ENCODE data around the gene SCN11A. TPM values are rescaled to one million over a fixed set of nuclear protein-coding genes. Genes with fewer than 3 reads are reported as not detected.

The SCN11A gene
- total RNA-seq, 1 experiment from 2014 or later, result not detected

DNA sequence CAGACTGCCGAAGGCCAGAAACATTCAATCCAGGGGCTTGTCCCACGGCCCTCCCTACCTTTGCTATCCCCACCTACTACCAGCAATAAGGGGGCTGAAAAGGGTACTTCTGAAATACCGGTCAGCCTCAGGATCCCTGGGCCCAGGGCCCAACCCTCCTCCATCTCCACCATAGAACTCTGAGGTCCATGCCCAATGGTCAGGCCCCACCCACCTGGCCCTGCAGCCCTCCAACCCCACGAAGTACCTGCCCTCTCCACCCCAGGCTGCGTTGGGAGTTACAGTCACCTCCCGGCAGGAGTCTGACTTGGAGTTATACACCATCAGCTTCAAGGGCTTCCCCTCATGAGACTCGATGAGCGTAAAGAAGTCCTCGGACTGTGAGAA, 48.7 kb upstream of the SCN11A start:
- no TSS peak for BruUV-seq (replicated peaks)
- ChIA-PET CTCF (interaction anchor here (1.0 kb wide), 1 partner anchor 188 kb away, joined by 6 read pairs; no protein-coding TSS in a partner anchor), POLR2A (ENCODE audit: unreplicated experiment) (no interaction called here)
- Histone ChIP-seq H3K4me1 (ENCODE audit: insufficient read depth, low read length) (peaks cover 5% of the 10 kb centered on the region), H3K79me2 (ENCODE audit: low read length) (peaks cover 26% of the 10 kb centered on the region), H2AFZ (ENCODE audit: low read length) (no peak overlapping the region), H3K4me2 (ENCODE audit: low read length) (no peak overlapping the region), H4K20me1 (ENCODE audit: low read length) (peaks cover 8% of the 10 kb centered on the region; the same call in 1 of the 2 replicates), H3F3A (ENCODE audit: low read length, unreplicated experiment) (no peaks in the 10 kb centered on the region), H3K9me3 (ENCODE audit: low read length) (no peaks in the 10 kb centered on the region), H3K4me3 (ENCODE audit: low read length) (no peak overlapping the region), H3K27ac (ENCODE audit: low read length) (no peak overlapping the region), H3K27me3 (ENCODE audit: low read length) (no peaks in the 10 kb centered on the region), H3K36me3 (ENCODE audit: low read depth, low read length) (peaks cover 32% of the 10 kb centered on the region), H3K9ac (ENCODE audit: low read length) (no peak overlapping the region), H3K9me2 (replicated peaks; ENCODE audit: low read length) (no peaks in the 10 kb centered on the region)
- DNase-seq, result no peak
- intact Hi-C loops (cut with micrococcal nuclease), result no loop called here
- TF ChIP-seq, protein P1, sequence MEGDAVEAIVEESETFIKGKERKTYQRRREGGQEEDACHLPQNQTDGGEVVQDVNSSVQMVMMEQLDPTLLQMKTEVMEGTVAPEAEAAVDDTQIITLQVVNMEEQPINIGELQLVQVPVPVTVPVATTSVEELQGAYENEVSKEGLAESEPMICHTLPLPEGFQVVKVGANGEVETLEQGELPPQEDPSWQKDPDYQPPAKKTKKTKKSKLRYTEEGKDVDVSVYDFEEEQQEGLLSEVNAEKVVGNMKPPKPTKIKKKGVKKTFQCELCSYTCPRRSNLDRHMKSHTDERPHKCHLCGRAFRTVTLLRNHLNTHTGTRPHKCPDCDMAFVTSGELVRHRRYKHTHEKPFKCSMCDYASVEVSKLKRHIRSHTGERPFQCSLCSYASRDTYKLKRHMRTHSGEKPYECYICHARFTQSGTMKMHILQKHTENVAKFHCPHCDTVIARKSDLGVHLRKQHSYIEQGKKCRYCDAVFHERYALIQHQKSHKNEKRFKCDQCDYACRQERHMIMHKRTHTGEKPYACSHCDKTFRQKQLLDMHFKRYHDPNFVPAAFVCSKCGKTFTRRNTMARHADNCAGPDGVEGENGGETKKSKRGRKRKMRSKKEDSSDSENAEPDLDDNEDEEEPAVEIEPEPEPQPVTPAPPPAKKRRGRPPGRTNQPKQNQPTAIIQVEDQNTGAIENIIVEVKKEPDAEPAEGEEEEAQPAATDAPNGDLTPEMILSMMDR (conservative IDR thresholded peaks at IDR 0.05; ENCODE audit: low read depth, low read length), result no peak
- TF ChIP-seq EZH2phosphoT487 (IDR thresholded peaks at IDR 0.05; ENCODE audit: borderline replicate concordance, low read length) (no peak), EZH2 (IDR thresholded peaks at IDR 0.05; ENCODE audit: low read length, unreplicated experiment) (no peak)
- ATAC-seq, result no peak

DNA sequence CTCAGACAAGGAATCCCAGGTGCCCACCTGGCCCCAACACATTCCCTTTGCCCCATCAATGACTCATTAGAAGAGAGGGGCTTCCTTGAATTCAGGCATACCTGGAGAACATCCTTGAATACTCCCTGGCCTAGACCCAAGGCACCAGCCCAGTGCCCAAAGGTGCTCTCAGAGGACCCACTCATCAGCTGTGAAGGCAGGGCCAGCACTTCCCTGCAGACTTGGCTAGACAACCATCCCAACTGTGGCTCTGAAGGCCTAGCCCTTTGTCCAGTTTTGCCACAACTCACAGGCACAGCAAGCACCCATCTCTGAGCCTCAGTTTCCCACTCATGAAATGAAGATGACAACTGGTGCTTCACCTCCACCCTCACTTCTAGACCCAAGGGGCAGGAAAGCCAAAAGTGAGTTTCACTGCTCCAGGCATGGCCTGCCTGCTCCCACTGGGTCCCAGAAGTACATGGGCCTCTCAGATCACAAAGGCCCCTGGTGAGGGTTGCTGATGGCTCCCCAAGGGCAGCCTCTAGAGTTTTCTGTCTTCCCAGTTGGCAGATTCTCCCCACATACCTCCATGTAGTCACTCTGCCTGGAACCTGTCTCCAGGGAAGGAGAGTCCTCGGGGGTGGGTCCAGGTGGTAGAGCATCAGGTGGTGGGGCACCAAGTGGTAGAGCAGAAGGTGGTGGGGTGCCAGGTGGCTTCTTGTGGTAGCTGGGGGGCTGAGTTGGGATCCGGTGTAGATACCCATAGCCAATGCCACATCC, 48.2 kb upstream of the SCN11A start:
- H3K9me3 ChIP-seq (ENCODE audit: low read length), result no peaks in the 10 kb centered on the region
- H2AFZ ChIP-seq (ENCODE audit: low read length), result no peak overlapping the region
- peaks cover 20% of the 10 kb centered on the region for H3K79me2 ChIP-seq (ENCODE audit: low read length)
- intact Hi-C loops (cut with micrococcal nuclease), result no loop called here
- no peak for DNase-seq
- H3K9ac ChIP-seq (ENCODE audit: low read length), result no peak overlapping the region
- CTCF ChIA-PET, result no interaction called here
- no TSS peak for BruUV-seq (replicated peaks)
- no peak for ATAC-seq
- H3K36me3 ChIP-seq (ENCODE audit: low read depth, low read length), result peaks cover 35% of the 10 kb centered on the region
- TF ChIP-seq EZH2 (IDR thresholded peaks at IDR 0.05; ENCODE audit: low read length, unreplicated experiment) (no peak), EZH2phosphoT487 (IDR thresholded peaks at IDR 0.05; ENCODE audit: borderline replicate concordance, low read length) (no peak)
- TF ChIP-seq, protein P1 (conservative IDR thresholded peaks at IDR 0.05; ENCODE audit: low read depth, low read length), result no peak
- H3F3A ChIP-seq (ENCODE audit: low read length, unreplicated experiment), result no peaks in the 10 kb centered on the region
- H3K27me3 ChIP-seq (ENCODE audit: low read length), result no peaks in the 10 kb centered on the region
- POLR2A ChIA-PET (ENCODE audit: unreplicated experiment), result no interaction called here
- no peak overlapping the region for H3K4me3 ChIP-seq (ENCODE audit: low read length)
- H3K27ac ChIP-seq (ENCODE audit: low read length), result no peak overlapping the region
- 0 out of 2 replicates have a peak, but pooled peaks cover 4% of the 10 kb centered on the region for H4K20me1 ChIP-seq (ENCODE audit: low read length)
- H3K9me2 ChIP-seq (replicated peaks; ENCODE audit: low read length), result no peaks in the 10 kb centered on the region
- H3K4me2 ChIP-seq (ENCODE audit: low read length), result no peak overlapping the region
- no peaks in the 10 kb centered on the region for H3K4me1 ChIP-seq (ENCODE audit: insufficient read depth, low read length)

DNA sequence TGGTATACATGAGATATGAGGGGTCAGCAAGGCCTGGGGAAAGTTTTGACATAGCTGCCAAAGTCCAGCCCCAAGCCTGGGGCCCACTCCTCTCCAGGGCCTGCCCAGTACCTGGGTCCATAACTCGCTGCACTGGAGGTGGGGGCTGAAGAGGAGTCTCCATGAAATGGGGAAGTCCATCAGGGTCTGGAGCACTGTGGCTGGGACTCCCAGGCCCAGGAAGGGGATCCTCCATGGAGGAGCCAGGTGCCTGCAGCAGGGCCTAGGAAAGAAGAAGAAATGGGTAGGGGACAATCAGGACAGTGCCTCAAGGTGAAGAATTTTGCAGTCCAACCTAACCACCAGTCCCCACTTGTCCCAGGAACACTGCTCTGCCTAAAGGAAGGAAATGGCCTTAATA, 47.5 kb upstream of the SCN11A start:
- 0 out of 2 replicates have a peak, but pooled peaks cover 4% of the 10 kb centered on the region for H4K20me1 ChIP-seq (ENCODE audit: low read length)
- no peaks in the 10 kb centered on the region for H3K9me2 ChIP-seq (replicated peaks; ENCODE audit: low read length)
- no peak overlapping the region for H3K9ac ChIP-seq (ENCODE audit: low read length)
- H3K4me1 ChIP-seq (ENCODE audit: insufficient read depth, low read length), result no peaks in the 10 kb centered on the region
- H3K4me2 ChIP-seq (ENCODE audit: low read length), result no peak overlapping the region
- DNase-seq (no peak), ATAC-seq (no peak)
- H3K4me3 ChIP-seq (ENCODE audit: low read length), result no peak overlapping the region
- no TSS peak for BruUV-seq (replicated peaks)
- H2AFZ ChIP-seq (ENCODE audit: low read length), result no peak overlapping the region
- POLR2A ChIA-PET (ENCODE audit: unreplicated experiment), result no interaction called here
- H3K27me3 ChIP-seq (ENCODE audit: low read length), result no peaks in the 10 kb centered on the region
- CTCF ChIA-PET, result no interaction called here
- TF ChIP-seq, protein P1 (conservative IDR thresholded peaks at IDR 0.05; ENCODE audit: low read depth, low read length), result no peak
- peaks cover 14% of the 10 kb centered on the region; the same call in 1 of the 2 replicates for H3K79me2 ChIP-seq (ENCODE audit: low read length)
- H3F3A ChIP-seq (ENCODE audit: low read length, unreplicated experiment), result no peaks in the 10 kb centered on the region
- intact Hi-C loops (cut with micrococcal nuclease), result no loop called here
- H3K9me3 ChIP-seq (ENCODE audit: low read length), result no peaks in the 10 kb centered on the region
- no peak overlapping the region for H3K27ac ChIP-seq (ENCODE audit: low read length)
- H3K36me3 ChIP-seq (ENCODE audit: low read depth, low read length), result peaks cover 35% of the 10 kb centered on the region
